HG03378 (cell line): ENCODE measurements around the gene SLC22A1.
"Not testable (repeated sequence)": the region's sequence is repeated elsewhere in the genome, so short reads cannot be mapped to it uniquely, and the experiment has no call there.

Source experiments
- ATAC-seq: cut with Tn5 transposase; IDR thresholded peaks from one replicate; pipeline ENCODE4 v1.9.1; 2021; ENCODE audit warnings: mild to moderate bottlenecking, moderate library complexity; ENCODE audit not compliant: unreplicated experiment

The SLC22A1 gene

DNA sequence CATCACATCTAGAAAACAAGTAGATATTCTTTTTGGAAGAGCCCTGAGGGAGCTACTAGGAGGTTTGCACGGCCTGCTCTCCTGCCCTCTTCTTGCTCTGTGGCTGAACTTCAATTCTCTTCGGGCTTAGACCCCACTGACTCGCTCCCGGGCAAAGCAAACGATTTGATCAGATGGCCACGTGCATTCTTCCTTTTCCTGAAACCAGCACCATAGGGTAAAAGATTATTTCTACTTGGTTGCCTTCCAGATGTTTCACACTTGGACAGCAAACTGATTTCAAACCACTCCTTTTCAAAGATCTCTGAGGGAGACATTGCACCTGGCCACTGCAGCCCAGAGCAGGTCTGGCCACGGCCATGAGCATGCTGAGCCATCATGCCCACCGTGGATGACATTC lies at the start of gene SLC22A1:
Gene SLC22A1 (plus strand): TSS at position 258 of the 400 bp plus-strand sequence. CDS start 121 bp downstream, at position 379.
- no peak for ATAC-seq

DNA sequence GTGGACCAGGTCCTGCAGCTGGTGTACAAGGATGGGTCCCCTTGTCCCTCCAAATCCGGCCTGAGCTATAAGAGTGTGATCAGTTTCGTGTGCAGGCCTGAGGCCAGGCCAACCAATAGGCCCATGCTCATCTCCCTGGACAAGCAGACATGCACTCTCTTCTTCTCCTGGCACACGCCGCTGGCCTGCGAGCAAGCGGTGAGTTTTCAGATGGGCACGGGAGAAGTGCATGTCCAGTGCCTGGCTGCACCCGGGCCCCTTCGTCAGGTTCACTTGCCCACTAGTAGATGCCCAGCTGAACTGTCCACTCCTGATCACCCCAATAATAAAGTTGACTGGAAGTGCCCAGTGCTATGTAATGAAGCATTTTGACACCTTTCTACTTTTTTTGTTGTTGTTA lies 48.3 kb upstream of the SLC22A1 start:
- no peak for ATAC-seq

DNA sequence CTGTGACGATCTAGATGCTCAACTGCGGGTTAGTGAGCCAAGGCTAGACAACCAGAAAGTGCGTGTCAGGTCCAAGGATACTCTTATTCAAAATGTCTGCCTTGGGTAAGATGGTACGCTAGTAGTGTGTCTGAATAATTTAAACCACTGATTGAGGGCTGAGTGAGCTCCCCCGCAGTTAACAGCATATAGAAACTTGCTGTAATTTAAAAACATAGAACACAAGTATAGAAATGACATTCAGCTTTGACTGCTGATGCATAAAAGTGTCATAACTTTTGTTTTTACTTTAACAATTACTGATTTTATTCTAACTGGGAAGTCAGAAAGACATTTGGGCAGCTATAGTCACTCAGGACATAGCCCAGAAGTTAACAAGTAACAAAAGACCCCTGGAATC lies 45.6 kb upstream of the SLC22A1 start:
- ATAC-seq: peak; percentile 46

DNA sequence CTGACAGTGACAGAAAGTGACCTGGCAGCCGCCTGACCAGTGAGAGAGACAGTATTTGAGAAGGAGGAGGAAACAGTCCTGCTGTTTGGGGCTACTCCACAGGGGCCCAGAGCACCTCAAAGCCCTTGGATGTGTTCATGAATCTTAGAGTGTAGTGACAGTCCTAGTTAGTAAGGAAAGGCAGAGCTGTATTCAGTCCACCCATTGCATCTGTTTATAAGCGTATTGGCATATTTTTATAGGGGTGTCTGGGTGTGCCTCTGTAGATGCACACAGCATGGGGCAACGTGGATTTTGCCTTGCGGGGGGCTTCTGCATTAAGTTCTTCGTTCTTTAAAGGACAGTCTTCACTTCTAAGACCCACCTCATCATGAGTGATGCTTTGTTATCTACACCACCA lies 44.6 kb upstream of the SLC22A1 start:
- no peak for ATAC-seq

DNA sequence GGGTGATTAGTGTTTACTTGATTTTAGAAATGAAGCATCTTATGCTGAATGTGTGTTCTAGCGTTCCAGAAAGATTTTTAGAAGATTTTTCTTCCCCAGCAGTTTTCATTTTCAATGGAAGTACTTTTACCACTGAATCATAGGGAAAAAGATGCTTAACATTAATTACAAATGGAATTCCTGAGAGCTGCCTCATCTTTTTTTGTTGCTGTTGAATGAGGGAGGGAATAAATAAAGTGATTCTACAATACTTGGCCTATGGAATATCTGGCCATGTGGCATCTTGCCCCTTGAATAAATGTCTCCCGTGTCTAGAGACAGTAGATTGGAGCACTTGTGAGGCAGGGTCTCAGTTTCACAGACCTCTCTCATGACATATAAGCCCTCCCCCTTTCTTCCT lies 44.1 kb upstream of the SLC22A1 start:
- no peak for ATAC-seq

DNA sequence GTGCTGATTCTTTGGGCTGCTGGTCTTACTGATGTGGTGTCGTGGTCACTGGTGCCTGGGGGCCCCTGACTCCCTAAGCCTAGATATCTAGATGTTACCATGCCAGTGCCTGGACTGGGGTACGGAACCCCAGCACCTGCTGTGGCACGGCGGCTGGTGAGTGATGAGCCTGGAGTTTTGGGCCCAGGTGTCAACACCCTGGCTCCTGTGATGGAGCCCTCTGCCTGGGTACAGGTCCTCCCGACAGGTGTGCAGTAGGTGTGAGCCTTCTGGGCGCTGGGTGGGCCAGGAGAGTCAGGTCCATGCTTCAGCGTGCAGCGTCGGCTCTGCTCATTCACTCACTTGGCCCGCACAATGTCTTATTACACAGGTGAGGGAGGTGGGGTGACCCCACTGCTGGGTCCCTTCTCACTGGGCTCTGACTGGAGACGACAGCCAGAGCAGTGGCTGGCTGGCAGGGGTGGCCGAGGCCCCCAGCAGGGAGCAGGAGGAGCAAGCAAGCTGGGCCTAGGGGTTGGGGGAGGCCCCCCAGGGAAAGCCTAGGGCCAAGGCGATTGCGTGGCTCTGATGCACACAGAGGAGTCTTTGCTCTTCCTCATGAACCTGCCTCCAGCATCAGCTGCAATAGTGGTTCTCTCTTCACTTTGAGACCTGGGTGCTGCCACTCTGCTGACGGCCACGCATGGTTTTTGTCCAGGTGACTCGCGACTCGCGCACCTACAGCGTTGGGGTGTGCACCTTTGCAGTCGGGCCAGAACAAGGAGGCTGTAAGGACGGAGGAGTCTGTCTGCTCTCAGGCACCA lies 42.5 kb upstream of the SLC22A1 start:
- ATAC-seq: no peak

DNA sequence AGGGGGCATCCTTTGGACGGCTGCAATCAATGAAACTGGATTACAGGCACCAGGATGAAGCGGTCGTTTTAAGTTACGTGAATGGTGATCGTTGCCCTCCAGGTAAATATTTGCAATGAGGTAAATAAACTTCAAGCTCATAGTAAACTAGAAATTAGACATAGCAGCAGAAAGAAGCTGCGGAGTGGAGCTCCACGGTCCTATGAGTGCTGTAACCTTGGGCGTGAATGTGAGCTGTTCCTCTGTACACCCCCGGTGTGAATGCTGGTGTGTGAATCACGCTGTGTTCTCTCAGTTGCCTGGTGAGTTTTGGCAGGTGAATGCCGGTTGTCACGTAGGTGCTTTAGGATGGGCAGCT lies 42.0 kb upstream of the SLC22A1 start:
- ATAC-seq: no peak

DNA sequence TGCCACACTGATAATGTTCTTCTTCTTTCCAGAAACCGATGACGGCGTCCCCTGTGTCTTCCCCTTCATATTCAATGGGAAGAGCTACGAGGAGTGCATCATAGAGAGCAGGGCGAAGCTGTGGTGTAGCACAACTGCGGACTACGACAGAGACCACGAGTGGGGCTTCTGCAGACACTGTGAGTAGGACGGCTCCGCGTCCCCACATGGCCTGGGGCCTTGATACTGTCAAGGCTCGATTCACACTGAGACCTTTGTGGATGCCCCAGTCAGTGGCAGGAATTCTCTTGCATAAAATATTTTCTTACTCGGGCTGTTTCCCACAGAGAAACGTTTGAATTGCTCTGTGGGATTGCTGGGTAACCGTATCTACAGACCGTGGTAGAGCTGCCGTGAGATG lies 41.5 kb upstream of the SLC22A1 start:
- ATAC-seq: no peak

DNA sequence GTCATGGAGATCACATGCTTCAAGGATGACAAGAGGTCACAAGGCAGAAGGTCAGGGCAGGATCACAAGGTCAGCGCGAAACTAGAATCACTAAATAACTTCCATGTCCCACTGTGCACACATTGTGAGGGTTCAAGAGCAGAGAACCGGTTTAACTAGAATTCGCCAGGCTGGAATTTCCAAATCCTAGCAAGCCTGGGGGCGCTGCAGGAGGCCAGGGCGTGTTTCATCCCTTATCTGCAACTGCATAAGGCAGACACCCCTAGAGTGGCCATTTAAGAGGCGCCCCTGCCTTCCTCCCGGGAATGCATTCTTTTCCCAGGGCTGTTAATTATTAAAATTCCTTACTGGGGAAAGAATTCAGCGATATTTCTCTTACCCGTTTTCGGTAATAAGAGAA lies 40.2 kb upstream of the SLC22A1 start:
- no peak for ATAC-seq

DNA sequence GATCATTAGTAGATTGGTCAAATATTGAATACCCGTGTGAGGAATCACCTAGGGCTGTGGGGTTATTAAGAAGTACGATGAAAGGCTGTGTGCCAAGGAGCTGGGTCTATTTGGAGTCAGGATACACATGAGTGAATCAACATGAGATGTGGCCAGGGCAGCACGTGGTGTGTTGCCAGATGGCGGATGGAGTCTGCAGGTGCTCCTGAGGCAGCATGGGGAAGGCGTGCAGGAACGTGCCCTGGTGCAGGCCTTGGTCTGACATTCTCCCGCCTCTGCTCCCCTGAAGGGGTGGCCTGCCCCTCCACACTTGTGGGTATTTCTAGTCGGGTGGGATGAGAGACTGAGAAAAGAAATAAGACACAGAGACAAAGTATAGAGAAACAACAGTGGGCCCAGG lies 39.0 kb upstream of the SLC22A1 start:
- no peak for ATAC-seq

DNA sequence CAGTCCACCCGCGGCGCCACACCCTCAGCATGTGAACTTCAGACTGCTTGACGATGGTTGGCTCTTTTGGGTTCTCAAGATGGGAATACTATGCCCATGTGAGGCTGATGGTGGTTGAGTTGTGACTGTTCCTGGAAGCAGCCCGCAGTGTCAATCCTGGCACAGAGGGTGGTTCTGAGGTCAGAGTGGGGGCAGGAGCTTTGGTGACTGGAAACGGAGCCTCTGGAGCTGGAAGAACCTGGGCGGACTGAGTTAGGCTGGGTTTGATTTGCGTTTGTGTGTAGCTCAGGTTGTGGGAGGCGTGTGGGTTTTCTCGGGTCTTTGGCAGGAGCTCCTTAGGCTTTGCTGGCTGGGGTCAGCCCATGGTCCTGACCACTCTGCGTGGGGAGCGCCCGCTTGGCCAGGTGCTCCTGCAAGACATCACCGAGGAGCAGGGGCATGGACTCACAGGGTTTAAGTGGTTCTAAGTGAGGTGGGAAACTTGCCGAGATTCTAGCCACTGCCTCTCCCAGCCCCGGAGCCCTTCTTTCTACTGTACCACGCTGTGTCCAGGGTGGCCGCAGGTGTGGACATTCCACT lies 37.3 kb upstream of the SLC22A1 start:
- no peak for ATAC-seq

DNA sequence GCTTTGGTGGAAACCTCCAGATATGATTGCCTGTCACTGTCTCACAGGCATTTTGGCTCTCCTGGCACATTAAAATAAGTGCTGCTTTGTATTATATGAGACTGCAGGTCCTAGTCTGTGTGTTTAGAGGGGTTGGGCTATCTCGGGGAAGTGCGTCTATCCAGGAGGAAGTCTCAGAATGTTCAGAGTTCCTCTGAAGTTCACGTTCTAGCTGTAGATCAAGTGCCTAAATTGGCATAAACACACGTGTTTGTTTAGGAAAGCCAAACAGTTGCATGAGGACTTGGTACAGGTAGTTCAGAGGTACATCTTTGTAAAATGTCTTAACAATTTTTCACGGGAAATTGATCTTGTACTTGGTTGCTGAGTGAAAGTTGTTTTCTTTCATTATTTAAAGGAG lies 36.4 kb upstream of the SLC22A1 start:
- ATAC-seq: no peak

DNA sequence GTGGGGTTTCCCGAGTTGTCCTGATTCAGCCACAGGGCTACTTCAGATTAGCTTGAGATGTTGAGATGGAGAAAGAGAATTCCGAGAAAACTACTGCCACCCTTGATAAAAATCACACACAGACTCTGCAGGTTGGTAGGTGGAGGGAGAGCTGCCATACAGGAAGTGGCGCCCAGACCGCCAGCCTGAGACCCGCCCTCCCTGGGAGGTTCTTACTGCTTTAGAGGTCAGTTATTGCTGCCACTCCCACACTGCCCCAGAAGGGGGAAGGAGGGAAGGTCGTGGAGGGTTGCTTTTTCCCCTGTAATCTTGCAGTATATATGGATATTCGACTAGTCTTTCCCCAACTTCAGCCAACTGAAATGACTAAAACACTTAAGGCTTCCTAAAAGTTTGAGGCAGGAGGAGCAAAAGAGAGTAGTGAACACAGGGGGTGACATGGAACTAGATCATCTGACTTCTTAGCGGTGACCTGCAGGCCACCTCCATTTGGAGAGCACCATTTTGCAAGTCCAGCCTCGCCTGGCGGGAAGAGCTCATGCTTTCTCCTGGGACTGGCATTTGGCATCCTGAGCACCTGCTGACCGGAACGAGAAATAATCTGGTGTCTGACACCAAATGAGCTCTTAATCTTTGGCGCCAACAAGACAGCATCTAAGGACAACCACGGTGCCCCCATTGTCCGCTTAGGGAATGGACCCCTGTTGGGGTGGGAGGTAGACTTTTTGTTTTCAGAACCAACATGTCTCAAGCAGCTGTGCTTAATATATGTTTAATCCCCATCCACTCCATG lies 35.7 kb upstream of the SLC22A1 start:
- no peak for ATAC-seq

DNA sequence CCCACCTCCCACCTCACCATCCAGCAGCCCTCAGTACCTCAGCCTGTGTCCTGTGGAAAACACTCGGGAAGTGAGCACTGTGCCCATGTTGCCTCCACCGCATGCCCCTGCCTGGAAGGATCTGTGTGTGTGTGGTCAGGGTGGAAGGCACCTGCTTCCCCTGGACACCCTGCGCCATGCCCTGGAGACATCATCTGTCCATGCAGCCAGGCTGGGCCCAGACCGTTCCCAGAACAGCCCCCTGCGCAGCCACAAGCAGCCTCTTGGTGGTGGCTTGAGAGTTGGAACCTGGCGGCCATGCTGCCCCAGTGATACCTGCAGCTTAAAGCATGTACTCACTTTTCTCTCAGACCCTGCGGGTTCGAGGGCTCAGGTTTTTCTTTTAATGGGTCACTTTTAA lies 34.9 kb upstream of the SLC22A1 start:
- ATAC-seq: no peak

DNA sequence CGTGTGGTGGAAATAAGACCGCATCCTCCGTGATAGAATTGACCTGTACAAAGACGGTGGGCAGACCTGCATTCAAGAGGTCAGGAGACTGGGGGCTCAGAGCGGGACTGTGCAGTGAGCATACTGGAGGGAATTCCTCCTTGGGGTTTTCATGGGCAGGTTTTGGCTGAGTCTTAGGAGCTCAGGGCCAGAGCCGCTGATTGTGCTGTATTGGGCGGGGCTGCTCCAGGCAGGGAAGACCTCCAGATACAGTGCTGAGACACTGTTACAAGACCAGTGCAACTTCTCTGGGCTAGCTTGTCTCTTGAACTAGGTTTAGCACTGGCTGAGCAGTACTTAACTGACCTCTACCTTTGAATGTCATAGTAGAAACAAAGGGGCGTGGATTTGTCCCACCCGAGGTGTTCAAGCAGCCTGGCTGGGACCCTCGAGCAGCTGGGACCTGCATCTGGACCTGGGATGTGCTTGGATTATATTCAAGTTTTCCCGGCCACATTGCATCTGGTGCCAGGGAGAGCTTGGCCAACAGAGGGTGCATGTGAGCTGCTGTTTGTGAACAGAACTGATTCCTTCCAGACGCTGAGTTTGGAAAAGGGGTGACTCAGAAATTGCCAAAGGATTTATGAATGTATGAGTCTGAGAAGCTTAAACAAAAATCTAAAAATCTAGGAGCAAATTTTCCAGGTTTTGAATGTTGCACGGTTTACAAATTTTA lies 33.4 kb upstream of the SLC22A1 start:
- ATAC-seq: no peak

DNA sequence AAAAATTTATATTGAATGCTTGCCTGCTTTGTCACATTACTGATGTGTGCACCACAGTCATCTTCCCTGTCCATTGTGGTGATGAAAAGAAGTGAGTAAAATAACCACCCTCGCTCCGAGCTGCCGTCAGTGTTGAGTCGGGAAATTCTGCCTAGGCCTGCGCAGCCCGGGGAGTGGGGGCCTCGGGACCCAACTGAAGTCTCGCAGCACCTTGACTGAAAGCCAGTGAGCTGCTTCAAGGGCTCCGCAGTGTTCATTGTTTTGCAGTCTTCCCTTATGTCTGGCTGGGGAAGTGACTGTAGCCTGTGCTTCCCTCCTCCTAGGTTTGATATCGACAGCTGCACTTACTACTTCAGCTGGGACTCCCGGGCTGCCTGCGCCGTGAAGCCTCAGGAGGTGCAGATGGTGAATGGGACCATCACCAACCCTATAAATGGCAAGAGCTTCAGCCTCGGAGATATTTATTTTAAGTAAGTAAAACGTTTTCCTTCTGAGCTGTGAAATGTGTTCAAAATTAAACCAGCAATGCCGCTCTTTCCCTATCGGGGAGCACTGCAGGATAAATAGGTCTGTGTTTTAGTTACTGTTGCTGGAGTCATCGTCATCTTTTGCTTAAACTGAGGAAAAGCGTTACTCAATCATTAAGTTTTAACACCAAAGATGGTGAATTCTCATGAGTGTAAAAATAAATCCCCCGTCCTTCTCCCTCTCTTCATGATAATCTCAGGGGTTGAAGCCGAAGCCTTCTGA lies 32.7 kb upstream of the SLC22A1 start:
- no peak for ATAC-seq

DNA sequence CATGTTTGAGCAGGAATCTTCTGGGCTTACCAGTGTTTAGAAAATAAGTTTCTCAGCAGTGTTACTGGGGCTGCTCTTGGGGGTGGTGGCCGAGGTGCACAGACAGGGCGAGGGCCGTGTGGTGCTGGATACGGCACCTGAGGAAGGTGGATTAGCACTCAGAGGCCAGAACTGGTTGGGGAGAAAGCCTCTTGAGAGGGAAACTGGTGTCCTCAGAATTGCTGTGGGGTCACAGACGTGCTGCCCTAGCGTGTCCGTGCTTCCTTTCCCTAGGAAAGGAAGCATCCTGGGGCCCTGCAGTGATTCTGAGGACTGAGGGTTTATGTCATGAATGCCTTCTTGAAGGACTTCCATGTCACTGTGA lies 32.1 kb upstream of the SLC22A1 start:
- ATAC-seq: no peak

DNA sequence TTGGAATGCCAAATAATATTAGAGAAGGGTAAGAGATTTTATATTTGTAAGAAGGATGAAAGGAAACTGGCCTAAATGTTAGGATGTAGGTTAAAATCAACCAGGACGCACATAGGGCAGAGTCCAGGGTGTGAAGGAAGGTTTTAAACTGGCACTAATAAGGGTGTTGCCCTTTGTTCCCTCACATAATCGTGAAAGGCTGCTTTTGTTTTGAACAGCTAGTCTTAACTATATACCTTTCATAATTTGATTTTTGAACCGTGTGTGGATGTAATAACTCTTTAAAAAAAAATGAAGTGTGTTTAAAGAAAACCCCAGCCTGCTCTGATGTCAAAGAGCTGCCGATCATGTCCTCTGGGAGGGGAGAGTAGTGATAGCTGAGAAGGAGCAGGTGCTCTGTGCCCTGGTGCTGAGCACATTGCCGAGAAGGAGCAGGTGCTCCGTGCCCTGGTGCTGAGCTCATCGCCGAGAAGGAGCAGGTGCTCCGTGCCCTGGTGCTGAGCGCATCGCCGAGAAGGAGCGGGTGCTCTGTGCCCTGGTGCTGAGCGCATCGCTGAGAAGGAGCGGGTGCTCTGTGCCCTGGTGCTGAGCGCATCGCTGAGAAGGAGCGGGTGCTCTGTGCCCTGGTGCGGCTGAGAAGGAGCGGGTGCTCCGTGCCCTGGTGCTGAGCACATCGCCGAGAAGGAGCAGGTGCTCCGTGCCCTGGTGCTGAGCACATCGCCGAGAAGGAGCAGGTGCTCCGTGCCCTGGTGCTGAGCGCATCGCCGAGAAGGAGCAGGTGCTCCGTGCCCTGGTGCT lies 31.0 kb upstream of the SLC22A1 start:
- ATAC-seq: not testable (repeated sequence)

DNA sequence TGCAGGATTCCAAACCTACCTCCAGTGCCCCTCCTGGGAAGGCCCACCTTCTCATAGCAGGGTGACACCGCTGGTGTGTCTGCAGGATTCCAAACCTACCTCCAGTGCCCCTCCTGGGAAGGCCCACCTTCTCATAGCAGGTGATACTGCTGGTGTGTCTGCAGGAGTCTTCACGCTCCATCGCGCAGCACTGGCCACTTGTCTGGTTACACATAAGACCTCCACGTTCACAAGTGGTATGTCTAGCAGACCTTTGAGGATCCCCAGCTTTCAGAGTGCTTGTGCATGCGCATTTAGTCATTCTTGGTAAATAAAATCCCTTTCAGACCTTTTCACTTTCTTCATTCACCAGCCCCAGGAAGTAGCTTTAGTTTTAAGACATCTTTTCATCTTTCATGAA lies 29.4 kb upstream of the SLC22A1 start:
- not testable (repeated sequence) for ATAC-seq

DNA sequence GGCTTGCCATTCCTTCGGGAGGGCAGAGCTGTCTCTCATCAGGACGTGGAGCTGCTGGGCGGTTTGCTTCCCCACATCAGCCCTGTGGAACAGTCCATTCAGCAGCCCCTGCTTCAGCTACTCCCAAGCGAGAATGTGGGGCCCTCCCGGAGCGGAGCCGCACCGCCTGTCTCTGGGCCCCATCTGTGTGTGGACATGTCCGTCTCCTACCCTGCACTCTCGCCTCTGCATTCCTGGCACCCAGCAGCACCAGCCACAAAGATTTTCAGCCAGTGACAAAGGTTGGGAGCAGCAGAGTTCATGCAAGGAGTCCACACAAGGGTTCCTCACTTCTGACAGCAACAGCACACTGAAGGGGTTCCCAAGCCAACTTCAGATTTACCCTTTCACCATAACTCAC lies 29.0 kb upstream of the SLC22A1 start:
- ATAC-seq: no peak
